ENCODE measurements around the gene ERICH6.

ERICH6 gene

DNA sequence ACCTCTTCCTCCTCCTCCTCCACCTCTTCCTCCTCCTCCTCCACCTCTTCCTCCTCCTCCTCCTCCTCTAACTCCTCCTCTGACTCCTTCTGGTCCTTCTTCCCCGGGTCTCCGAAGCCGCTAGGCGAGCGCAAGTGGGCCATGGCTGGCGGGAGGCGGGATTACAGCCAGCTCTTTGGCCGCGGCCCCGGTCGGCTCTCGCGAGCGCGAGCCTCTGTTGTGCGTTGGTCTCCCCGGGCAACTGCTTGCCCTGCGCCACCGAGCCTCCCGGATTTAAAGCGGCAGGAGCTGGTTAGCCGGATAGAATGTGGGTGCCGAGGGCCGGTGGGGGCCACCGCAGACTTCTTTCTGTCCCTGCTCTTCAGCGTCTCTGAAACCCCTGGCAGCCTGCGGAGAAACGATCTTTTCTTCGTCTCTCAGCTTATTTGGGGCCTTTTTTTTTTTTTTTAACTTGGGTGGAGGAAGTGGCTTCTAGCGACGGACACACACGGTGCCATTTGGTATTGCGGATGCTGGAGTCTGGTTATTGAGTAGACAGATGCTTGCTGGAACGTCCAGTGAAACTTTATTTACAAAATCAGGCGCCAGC, at the start of gene ERICH6:
ERICH6 (minus strand) TSS at position 165 of the 589 bp plus-strand sequence; CDS start at position 143, 22 bp downstream.
- DNase-seq: peak; percentile 84

GRCh38 chr3:150751781-150752263, 48.1 kb upstream of the ERICH6 start:
- DNase-seq: no peak

- DNase-seq: no peak
Observed at GRCh38 chr3:150749255-150749654, 45.5 kb upstream of the ERICH6 start.

DNA sequence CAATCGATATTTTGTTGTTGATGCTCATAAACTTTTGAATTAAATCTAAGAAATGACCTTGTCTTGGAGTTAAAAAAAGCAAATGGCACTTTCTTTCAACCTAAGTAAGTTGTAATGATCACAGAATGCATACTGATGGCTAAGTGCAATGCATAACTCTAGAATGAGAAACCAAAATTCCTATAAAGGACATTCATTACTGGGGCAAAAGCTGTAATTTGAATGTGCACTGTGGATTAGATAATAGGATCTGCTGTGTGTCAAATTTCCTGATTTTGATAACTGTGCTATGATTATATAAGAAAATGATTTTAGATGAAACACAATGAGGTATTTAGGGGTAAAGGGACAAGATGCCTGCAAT, 44.9 kb upstream of the ERICH6 start:
- no peak for DNase-seq

- DNase-seq: no peak
Observed at GRCh38 chr3:150747886-150748683, 44.4 kb upstream of the ERICH6 start.

- DNase-seq: no peak
Observed at GRCh38 chr3:150746791-150747590, 43.3 kb upstream of the ERICH6 start.

- DNase-seq: no peak
Observed at GRCh38 chr3:150745832-150746231, 42.1 kb upstream of the ERICH6 start.

DNA sequence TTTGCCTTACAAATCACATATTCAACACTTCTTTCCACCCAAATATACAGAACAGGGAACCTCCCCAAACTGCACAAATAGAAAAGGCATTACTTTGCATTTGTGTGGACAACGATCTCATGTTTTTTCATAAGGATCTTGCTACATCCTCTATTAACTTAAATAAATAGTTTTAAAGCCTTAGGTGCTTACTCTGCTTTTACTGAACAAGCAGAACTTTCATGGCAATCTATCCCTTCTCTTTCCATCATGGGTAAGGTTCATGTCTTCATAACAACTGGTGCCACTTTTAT, 41.1 kb upstream of the ERICH6 start:
- DNase-seq: no peak

GRCh38 chr3:150744041-150744918, 40.6 kb upstream of the ERICH6 start:
- no peak for DNase-seq

DNA sequence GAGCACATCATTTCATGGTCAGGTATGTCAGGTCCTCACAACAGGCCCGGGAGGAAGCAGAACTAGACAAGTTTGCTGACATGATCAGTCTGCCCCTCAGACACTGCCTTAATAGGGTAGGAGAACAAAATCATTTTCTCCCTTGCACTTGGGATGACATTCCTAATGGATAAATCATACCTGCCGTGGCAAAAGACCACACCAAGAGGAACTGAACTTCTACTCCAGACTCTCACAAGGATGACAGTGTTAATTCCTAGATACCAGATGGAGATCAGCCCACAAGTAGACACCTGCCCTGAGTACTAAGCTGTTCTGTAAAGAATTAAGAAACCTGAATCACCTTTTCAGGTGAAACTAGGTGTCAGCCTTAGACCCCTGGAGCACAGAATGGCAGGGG, 39.8 kb upstream of the ERICH6 start:
- no peak for DNase-seq

DNA sequence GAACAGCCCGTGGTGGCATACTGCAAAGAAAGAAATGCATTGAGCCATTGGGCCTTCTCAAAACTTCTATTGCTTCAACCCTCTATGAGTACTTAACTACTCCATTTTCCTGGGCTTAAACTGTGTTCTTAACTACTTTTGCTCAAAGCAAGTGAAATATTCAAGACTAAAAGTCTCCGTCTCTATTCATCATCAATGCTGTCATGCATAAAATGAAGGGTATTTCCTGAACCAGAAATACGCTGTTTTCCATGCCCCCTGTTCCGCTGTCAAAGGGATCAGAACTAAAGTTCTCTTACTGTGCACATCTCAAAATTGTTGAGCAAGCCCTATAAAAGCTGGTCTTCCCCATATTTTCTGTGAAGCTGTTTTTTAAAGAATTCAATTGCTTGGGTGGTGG, 39.0 kb upstream of the ERICH6 start:
- no peak for DNase-seq

- no peak for DNase-seq
Observed at GRCh38 chr3:150742141-150742523, 38.4 kb upstream of the ERICH6 start.

DNA sequence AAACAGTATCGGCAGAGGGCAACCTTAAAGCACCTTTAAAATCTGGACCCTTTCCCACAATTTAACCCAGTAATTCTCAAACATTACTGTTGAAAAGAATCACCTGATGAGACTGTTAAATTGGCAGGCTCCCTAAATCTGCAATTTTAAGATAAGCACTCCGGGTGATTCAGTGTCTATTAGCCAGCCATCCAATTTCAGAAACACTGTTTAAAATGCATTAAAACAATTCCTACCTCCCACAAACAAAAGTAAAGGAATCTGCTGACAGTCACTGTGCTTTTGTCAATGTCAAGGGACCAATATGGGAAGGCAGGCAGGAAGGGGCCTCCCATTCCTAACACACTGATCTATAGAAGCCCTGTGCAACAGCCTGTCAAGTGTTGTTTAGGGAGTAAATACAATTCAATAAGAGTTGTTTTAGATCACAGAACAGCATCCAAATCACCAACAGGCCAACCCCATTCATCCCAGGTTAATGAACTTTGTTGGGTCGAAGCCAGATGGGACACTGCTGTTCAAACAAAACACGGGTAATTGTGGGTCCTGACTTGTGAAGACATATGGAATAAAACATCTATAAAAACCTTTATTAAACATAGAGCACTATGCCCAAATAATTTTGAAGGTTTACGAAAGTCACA, 37.9 kb upstream of the ERICH6 start:
- DNase-seq: no peak

GRCh38 chr3:150740733-150741496, 37.2 kb upstream of the ERICH6 start:
- DNase-seq: no peak

DNA sequence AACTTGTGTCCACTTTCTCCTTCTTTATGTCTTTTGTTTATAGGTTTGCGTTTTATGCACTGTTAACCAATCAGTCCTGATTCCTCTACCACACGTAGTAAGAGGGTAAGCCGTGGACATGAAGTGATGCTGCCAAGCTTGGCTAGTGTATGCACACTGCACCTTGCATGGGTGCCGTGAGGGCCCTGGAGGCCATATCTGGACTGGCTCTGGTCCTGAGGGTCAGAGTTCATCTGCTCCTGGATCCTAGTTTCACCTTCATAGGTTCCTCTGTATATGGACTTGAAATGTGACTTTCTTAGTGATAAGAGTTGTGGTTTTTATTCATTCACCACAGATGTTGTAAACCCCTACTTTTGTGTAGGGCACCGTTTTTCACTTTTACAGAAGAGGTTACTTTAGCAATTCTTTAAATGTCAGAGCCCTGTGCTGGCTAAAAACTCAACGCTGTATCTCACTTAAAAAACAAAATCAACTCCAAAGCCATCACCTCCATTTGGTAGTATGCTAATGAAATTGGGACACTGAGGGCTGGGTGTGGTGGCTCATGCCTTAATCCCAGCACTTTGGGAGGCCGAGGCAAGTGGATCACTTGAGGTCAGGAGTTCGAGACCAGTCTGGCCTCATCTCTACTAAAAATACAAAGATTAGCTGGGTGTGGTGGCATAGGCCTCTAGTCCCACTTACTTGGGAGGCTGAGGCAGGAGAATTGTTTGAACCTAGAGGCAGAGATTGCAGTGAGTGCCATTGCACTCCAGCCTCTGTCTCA, 36.3 kb upstream of the ERICH6 start:
- no peak for DNase-seq

DNA sequence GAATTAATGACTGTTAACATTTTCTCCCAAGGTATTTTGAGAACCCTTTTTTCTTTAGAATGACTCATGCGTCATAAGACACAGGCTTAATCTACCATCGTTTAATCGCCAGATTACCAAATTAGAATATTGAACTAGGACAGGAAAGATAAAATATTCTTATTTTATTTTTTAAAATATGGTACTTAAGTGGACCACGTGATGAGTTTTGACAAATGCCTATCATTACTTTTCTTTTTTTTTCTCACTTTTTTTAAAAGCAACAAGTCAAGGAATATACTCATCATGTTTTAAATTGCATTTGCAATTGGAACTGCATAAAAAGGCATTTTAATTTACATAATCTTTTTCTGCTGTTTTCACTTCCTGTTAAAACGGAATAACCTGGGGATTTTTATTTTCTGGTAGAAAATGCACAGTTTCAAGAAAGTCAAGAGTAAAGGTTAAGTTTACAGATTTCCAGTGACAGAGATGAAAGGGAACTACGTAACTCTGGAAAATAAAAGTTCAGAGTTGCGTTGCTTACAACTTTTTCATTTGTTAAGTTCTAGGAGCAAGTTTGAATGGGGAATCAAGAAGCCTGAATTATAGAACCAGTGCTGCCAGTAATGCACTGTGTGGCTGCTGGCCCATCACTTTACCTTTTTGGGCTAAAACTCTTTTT, 35.6 kb upstream of the ERICH6 start:
- no peak for DNase-seq

- no peak for DNase-seq
Observed at GRCh38 chr3:150738688-150739087, 35.0 kb upstream of the ERICH6 start.

GRCh38 chr3:150737874-150738679, 34.4 kb upstream of the ERICH6 start:
- DNase-seq: no peak
